Esophagus squamous epithelium (tissue), 5 donors: ENCODE data around the gene REV3L. TPM values are rescaled to one million over a fixed set of nuclear protein-coding genes. Genes with fewer than 3 reads are reported as not detected.

Source experiments
- DNase-seq: peaks from one replicate; lab custom pipeline; 2025; lab: John Stamatoyannopoulos, UW
- H3K27ac ChIP-seq, 4 donors: fragments of 200-600 bp; sonication (generic); one replicate each; pipeline ENCODE4 v1.5.1; 2016 to 2019; ENCODE audit warnings: mild to moderate bottlenecking in 1 of 4
- H3K27me3 ChIP-seq, 4 donors: fragments of 200-600 bp; sonication (generic); 1 replicate in 3 of 4; 2 replicates in 1 of 4; pipeline versions ENCODE4 v1.5.1 to v1.6.0; 2017 to 2021; ENCODE audit warnings: antibody characterized with exemption in 1 of 4
- H3K36me3 ChIP-seq, 3 donors: fragments of 200-600 bp; sonication (generic); one replicate each; pipeline ENCODE4 v1.5.1; 2016 to 2019
- H3K4me1 ChIP-seq, 3 donors: fragments of 200-600 bp; sonication (generic); one replicate each; pipeline ENCODE4 v1.5.1; 2017 to 2019
- H3K4me3 ChIP-seq, 4 donors: fragments of 200-600 bp; sonication (generic); 1 replicate in 3 of 4; 2 replicates in 1 of 4; pipeline ENCODE4 v1.5.1; 2016 to 2019; ENCODE audit warnings: mild to moderate bottlenecking in 2 of 4, moderate library complexity in 1 of 4
- H3K9me3 ChIP-seq, 3 donors: fragments of 200-600 bp; sonication (generic); one replicate each; pipeline ENCODE4 v1.5.1; 2016 to 2019
- POLR2A ChIP-seq, 4 donors: fragments of 450-650 bp; IDR thresholded peaks; one replicate each; pipeline ENCODE4 v1.6.1; 2017; ENCODE audit warnings: antibody characterized with exemption in 4 of 4, mild to moderate bottlenecking in 4 of 4, moderate library complexity in 3 of 4
- WGBS, 2 donors: methylation state at CpG; one replicate each; pipeline ENCODE4 v1.1.5; 2018; 5-methylcytosine and 5-hydroxymethylcytosine counted together
- intact Hi-C: fragments of 100-400 bp; cut with DNase I; formaldehyde crosslinking; loops from one replicate; pipeline ENCODE4 v1.15.0; 2022
- total RNA-seq, 4 donors: library from RNA; depleted of rRNA; stranded (reverse); fragments of >200 nt; gene quantifications; one replicate each; pipeline ENCODE4 v1.1.0, GENCODE V29; 2016
- TF ChIP-seq, protein P1 (sequence below), 6 experiments: fragments of 450-650 bp in 4 of 6; fragments of 200-600 bp in 2 of 6; sonication (generic) in 2 of 6; IDR thresholded peaks; one replicate each; pipeline ENCODE4 v1.5.1; 2016 to 2019; ENCODE audit warnings: antibody characterized with exemption in 6 of 6, mild to moderate bottlenecking in 4 of 6, moderate library complexity in 4 of 6
- donor health status: DM: yes; HTN: yes; CAD: no.

REV3L gene
- total RNA-seq, 4 donors from 2014 or later: 7.0 to 47.1 (median 18.8) TPM

DNA sequence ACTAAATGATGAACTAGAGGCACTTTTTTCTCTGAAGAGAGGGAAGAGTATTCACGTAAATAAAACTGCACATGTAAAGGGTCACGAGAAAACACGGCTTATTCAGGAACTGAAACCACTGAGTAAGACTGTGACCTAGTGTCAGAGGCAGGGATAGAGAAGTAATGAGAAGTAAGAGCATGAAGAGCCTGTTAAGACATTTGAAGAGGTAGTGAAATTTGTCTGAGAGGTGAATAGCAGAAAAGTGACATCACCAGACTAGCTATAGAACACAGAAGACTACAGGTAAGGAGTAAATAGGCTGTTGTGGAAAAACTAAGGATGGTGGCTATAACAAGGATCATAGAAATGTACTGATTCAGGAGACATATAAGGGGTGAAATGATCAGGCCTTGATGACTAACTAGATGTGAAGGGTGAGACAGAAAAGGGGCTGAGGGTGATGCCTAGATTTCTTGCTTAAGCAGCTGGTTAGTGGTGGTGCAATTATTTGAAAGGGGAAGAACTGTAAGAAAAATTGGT is 76.8 kb downstream of the REV3L start:
- 65 to 85% methylated on average over 3 of the region's 3 CpGs for WGBS, 2 donors
- H3K36me3 ChIP-seq: peaks cover 7 to 77% (median 11%) of the 10 kb centered on the region in 3 donors

DNA sequence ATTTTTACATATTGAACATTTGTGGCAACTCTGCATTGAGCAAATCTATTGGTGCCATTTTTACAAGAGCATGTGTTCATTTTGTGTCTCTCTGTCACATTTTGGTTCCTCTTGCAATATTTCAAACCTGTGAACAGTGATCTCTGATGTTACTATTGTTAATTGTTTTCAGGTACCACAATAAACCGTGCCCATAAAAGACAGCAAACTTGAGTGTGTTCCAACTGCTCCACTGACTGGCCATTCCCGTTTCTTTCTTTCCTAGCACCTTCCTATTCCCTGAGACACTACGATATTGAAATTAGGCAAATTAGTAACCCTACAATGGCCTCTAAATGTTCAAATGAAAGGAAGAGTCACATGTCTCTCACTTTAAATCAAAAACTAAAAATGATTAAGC is 79.6 kb downstream of the REV3L start:
- no peaks in the 10 kb centered on the region for H3K4me1 ChIP-seq
- no peaks in the 10 kb centered on the region for H3K9me3 ChIP-seq
- no peak overlapping the region for H3K27ac ChIP-seq
- H3K4me3 ChIP-seq: no peak overlapping the region
- no peaks in the 10 kb centered on the region for H3K27me3 ChIP-seq
- H3K36me3 ChIP-seq: peaks cover 7 to 67% (median 11%) of the 10 kb centered on the region in 3 donors
- WGBS, 2 donors: 91 to 93% methylated on average over 3 of the region's 3 CpGs
- TF ChIP-seq, protein P1, sequence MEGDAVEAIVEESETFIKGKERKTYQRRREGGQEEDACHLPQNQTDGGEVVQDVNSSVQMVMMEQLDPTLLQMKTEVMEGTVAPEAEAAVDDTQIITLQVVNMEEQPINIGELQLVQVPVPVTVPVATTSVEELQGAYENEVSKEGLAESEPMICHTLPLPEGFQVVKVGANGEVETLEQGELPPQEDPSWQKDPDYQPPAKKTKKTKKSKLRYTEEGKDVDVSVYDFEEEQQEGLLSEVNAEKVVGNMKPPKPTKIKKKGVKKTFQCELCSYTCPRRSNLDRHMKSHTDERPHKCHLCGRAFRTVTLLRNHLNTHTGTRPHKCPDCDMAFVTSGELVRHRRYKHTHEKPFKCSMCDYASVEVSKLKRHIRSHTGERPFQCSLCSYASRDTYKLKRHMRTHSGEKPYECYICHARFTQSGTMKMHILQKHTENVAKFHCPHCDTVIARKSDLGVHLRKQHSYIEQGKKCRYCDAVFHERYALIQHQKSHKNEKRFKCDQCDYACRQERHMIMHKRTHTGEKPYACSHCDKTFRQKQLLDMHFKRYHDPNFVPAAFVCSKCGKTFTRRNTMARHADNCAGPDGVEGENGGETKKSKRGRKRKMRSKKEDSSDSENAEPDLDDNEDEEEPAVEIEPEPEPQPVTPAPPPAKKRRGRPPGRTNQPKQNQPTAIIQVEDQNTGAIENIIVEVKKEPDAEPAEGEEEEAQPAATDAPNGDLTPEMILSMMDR (IDR thresholded peaks at IDR 0.05): no peak
- TF ChIP-seq POLR2A (IDR thresholded peaks at IDR 0.05): no peak
- intact Hi-C loops: no loop called here
- DNase-seq: no peak

More for the DNA sequence above, 76.8 kb downstream of the REV3L start:
- Histone ChIP-seq H3K27ac (peak overlapping the region in 1 of 4 donors; percentile 42), H3K4me1 (no peaks in the 10 kb centered on the region), H3K27me3 (no peaks in the 10 kb centered on the region), H3K9me3 (no peaks in the 10 kb centered on the region), H3K4me3 (no peak overlapping the region)
- TF ChIP-seq, protein P1 (IDR thresholded peaks at IDR 0.05): no peak
- no peak for TF ChIP-seq POLR2A (IDR thresholded peaks at IDR 0.05)
- intact Hi-C loops: no loop called here
- DNase-seq: no peak

DNA sequence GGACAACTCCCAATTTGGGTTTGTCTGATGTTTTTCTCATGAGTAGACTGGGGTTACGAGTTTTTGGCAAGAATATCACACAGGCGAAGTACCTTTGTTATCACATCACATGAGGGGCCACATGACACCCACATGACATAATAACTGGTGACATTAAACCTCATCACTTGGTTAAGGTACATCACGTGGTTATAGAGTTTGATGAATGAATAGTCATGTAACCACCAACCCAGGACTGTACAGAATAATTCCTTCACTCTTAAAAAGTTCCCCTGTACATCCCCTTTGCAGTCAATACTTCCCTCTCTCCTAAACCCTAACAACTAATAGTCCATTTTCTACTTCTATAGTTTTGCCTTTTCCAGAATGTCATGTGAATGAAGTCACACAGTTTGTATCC is 83.4 kb downstream of the REV3L start:
- Histone ChIP-seq H3K4me3 (no peak overlapping the region), H3K27me3 (no peaks in the 10 kb centered on the region), H3K27ac (no peak overlapping the region), H3K36me3 (peaks cover 6 to 63% (median 11%) of the 10 kb centered on the region in 3 donors), H3K9me3 (no peaks in the 10 kb centered on the region), H3K4me1 (no peaks in the 10 kb centered on the region)
- TF ChIP-seq POLR2A (IDR thresholded peaks at IDR 0.05): no peak
- TF ChIP-seq, protein P1 (IDR thresholded peaks at IDR 0.05): no peak
- 89 to 91% methylated on average over 3 of the region's 3 CpGs for WGBS, 2 donors
- DNase-seq: no peak
- intact Hi-C loops: no loop called here

DNA sequence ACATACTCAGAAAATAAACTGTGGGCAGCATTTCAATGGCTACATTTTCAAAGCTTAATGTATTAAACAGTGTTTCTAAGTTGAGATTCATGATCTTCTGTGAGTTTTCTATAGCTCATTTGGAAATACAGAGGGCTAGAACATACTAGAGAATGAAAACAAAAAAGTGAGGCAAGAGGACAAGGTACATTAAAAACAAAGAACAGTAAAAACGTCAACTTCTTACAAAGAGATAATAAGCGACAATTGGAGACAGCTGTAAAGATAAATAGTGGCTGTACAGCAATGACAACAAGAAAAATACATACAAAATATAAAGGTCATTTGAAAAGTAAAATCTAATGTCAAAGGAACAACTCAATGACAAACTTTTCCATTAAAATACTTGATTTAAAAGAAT is 94.3 kb downstream of the REV3L start:
- Histone ChIP-seq H3K27me3 (no peaks in the 10 kb centered on the region), H3K9me3 (no peaks in the 10 kb centered on the region), H3K36me3 (peaks cover 0 to 75% (median 0%) of the 10 kb centered on the region in 3 donors), H3K27ac (no peak overlapping the region), H3K4me3 (no peak overlapping the region), H3K4me1 (no peaks in the 10 kb centered on the region)
- intact Hi-C loops: no loop called here
- DNase-seq: no peak
- 75 to 76% methylated on average over 2 of the region's 2 CpGs for WGBS, 2 donors
- no peak for TF ChIP-seq POLR2A (IDR thresholded peaks at IDR 0.05)
- TF ChIP-seq, protein P1 (IDR thresholded peaks at IDR 0.05): no peak

DNA sequence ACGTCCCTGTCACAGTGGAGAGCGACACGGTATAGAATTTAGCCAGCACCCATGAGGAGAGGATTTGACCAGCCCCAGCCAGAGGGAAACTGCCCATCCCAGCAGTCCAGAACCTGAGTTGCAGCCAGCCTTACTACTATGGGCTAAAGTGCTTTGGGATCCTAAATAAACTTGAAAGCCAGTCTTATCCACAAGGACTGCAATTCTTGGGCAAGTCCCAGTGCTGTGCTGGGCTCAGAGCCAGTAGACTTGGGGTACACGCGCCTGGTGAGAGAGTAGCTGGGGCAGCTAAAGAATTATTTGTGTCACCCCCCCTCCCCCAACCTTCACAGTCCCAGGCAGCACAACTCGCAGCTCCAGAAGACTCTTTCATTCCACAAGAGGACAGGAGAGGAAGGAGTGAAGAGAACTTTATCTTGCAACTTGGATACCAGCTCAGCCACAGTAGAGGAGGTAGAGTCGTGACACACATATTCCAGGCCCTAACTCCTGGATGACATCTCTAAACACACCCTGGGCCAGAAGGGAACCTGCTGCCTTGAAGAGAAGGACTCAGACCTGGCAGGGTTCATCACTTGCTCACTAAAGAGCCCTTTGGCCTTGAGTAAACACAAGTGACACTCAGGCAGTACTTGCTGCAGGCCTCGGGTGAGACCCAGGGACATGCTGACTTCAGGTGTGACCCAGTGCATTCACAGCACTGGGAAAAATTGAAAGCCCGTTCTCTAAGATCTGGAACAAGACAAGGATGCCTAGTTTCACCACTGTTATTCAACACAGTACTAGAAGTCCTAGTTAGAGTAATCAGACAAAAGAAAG is 100.3 kb downstream of the REV3L start:
- no peak overlapping the region for H3K4me3 ChIP-seq
- intact Hi-C loops: no loop called here
- H3K27me3 ChIP-seq: no peaks in the 10 kb centered on the region
- no peaks in the 10 kb centered on the region for H3K9me3 ChIP-seq
- 76 to 90% methylated on average over 6 to 7 of the region's 9 CpGs for WGBS, 2 donors
- no peak overlapping the region for H3K27ac ChIP-seq
- TF ChIP-seq, protein P1 (IDR thresholded peaks at IDR 0.05): no peak
- TF ChIP-seq POLR2A (IDR thresholded peaks at IDR 0.05): no peak
- peaks cover 0 to 80% (median 0%) of the 10 kb centered on the region in 3 donors for H3K36me3 ChIP-seq
- no peak for DNase-seq
- no peaks in the 10 kb centered on the region for H3K4me1 ChIP-seq
